ENCODE results near the gene MYMK. TPM values are rescaled to one million over a fixed set of nuclear protein-coding genes. Genes with fewer than 3 reads are reported as not detected.

MYMK gene
- total and polyA plus RNA-seq, 2 of the 8 experiments (the other 6 are each of a cell fraction or from before 2014, with no cell fraction given), result not detected

DNA sequence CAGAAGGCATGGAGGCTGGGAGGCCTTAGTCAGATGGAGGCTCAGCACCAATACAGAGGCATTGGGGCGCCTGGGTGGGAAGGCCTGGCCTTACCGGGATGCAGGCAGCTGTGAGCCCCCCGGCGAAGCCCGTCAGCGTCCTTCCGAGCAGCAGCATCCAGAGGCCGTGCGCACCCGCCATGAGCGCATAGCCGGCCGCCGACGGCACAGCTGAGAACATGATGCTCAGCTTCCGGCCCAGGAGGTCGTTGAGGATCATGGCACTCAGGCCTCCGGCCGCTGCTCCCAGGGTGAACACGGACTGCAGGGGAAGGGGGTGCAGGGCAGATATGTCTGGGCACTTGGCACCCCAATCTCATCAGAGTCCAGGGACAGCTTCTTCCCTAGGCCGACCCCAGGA lies 47.8 kb downstream of the MYMK start (continued):
- TF ChIP-seq RNF2 (IDR thresholded peaks at IDR 0.05; ENCODE audit: borderline replicate concordance, low read depth, low read length, missing control alignments, poor library complexity, severe bottlenecking), result no peak
- TF ChIP-seq ASH2L (IDR thresholded peaks at IDR 0.05; ENCODE audit: low read length), result no peak
